DND-41 (cell line): ENCODE data around the gene SOX18.

Source experiments
- ATAC-seq: fragments of 200-7000 bp; cut with Tn5 transposase; 3 replicates; pipeline ENCODE4 v1.9.1; 2021; ENCODE audit warnings: low read depth; ENCODE audit not compliant: insufficient read depth
- DNase-seq: peaks from one replicate; pipeline ENCODE4 v3.0.0-alpha.2; 2020
- H2AFZ ChIP-seq: 2 replicates; pipeline ENCODE4 v1.6.0; 2012; ENCODE audit warnings: low read depth, low read length
- H3K27ac ChIP-seq: 2 replicates; pipeline ENCODE4 v1.5.1; 2012; ENCODE audit warnings: low read length, inconsistent platforms
- H3K27me3 ChIP-seq: fragments of 200-600 bp; sonication (generic); 2 replicates; pipeline ENCODE4 v1.6.0; 2012; ENCODE audit warnings: low read length, mild to moderate bottlenecking, inconsistent platforms; ENCODE audit not compliant: insufficient read depth, poor library complexity
- H3K36me3 ChIP-seq: 2 replicates; pipeline ENCODE4 v1.5.1; 2012; ENCODE audit warnings: low read length, inconsistent platforms; ENCODE audit not compliant: insufficient read depth
- H3K4me1 ChIP-seq: 2 replicates; pipeline ENCODE4 v1.5.1; 2012; ENCODE audit warnings: mild to moderate bottlenecking, low read length; ENCODE audit not compliant: insufficient read depth
- H3K4me2 ChIP-seq: 2 replicates; pipeline ENCODE4 v1.6.0; 2012; ENCODE audit warnings: mild to moderate bottlenecking, moderate library complexity, low read length, inconsistent platforms; ENCODE audit not compliant: insufficient read depth
- H3K4me3 ChIP-seq, 2 experiments: fragments of 200-600 bp in 1 of 2; shearing (Covaris generic) in 1 of 2; 2 replicates each; pipeline ENCODE4 v1.5.1; 2012 to 2016; ENCODE audit warnings: inconsistent platforms in 2 of 2, low read length in 2 of 2, mild to moderate bottlenecking in 2 of 2, low read depth in 1 of 2, moderate library complexity in 1 of 2
- H3K79me2 ChIP-seq: 2 replicates; pipeline ENCODE4 v1.6.0; 2012; ENCODE audit warnings: low read length, inconsistent platforms; ENCODE audit not compliant: insufficient read depth
- H3K9ac ChIP-seq: 2 replicates; pipeline ENCODE4 v1.6.0; 2012; ENCODE audit warnings: low read depth, mild to moderate bottlenecking, inconsistent platforms, low read length, moderate library complexity
- H3K9me3 ChIP-seq: 2 replicates; pipeline ENCODE4 v1.5.1; 2012; ENCODE audit warnings: low read length, moderate library complexity, mild to moderate bottlenecking, inconsistent platforms; ENCODE audit not compliant: insufficient read depth, severe bottlenecking
- H4K20me1 ChIP-seq: 2 replicates; pipeline ENCODE4 v1.6.0; 2012; ENCODE audit warnings: low read length; ENCODE audit not compliant: insufficient read depth
- CTCF ChIP-seq: IDR thresholded peaks from 2 replicates; pipeline ENCODE4 v1.5.1; 2012; ENCODE audit warnings: borderline replicate concordance, low read length, moderate library complexity, mild to moderate bottlenecking; ENCODE audit not compliant: poor library complexity, severe bottlenecking; ENCODE audit errors: extremely low read depth
- EZH2 ChIP-seq: IDR thresholded peaks from 3 replicates; pipeline ENCODE4 v1.6.1; 2012; ENCODE audit warnings: borderline replicate concordance, low read depth, mild to moderate bottlenecking, moderate library complexity, low read length, inconsistent platforms; ENCODE audit not compliant: severe bottlenecking

The SOX18 gene

GRCh38 chr20:64049060-64049877 lies at the start of gene SOX18:
SOX18 (minus strand) TSS chr20:64049639; CDS start chr20:64049516, 123 bp downstream.
- Histone ChIP-seq H3K9me3 (no peaks in the 10 kb centered on the region), H2AFZ (no peak within 1 kb of the TSS), H3K9ac (no peak within 1 kb of the TSS), H3K4me1 (no peaks in the 10 kb centered on the region), H3K27ac (no peak within 1 kb of the TSS), H3K36me3 (no peaks in the 10 kb centered on the region), H3K79me2 (no peaks in the 10 kb centered on the region), H3K4me3 (no peak within 1 kb of the TSS), H3K4me2 (no peak within 1 kb of the TSS), H3K27me3 (no peaks in the 10 kb centered on the region), H4K20me1 (no peaks in the 10 kb centered on the region)
- ATAC-seq = no peak
- no peak for DNase-seq
- no peak for TF ChIP-seq CTCF
- no peak for TF ChIP-seq EZH2

GRCh38 chr20:64098471-64099013 lies 49.1 kb upstream of the SOX18 start:
- no peak for ATAC-seq

GRCh38 chr20:64096535-64096934 lies 47.1 kb upstream of the SOX18 start:
- Histone ChIP-seq H3K9ac (no peak overlapping the region), H3K4me3 (no peak overlapping the region), H3K4me2 (no peak overlapping the region), H2AFZ (no peak overlapping the region), H3K27me3 (peaks cover 8% of the 10 kb centered on the region), H3K36me3 (no peaks in the 10 kb centered on the region), H3K79me2 (no peaks in the 10 kb centered on the region), H3K27ac (no peak overlapping the region), H3K9me3 (no peaks in the 10 kb centered on the region), H3K4me1 (no peaks in the 10 kb centered on the region), H4K20me1 (peaks cover 15% of the 10 kb centered on the region)
- TF ChIP-seq EZH2 (no peak), CTCF (no peak)
- ATAC-seq (no peak), DNase-seq (no peak)

More at GRCh38 chr20:64098471-64099013, 49.1 kb upstream of the SOX18 start:
- Histone ChIP-seq H4K20me1 (peaks cover 13% of the 10 kb centered on the region; the same call in 1 of the 2 replicates), H3K4me3 (no peak overlapping the region), H3K27ac (no peak overlapping the region), H3K4me1 (peaks cover 9% of the 10 kb centered on the region), H3K9ac (no peak overlapping the region), H2AFZ (no peak overlapping the region), H3K4me2 (no peak overlapping the region), H3K79me2 (no peaks in the 10 kb centered on the region), H3K9me3 (no peaks in the 10 kb centered on the region), H3K36me3 (no peaks in the 10 kb centered on the region), H3K27me3 (peaks cover 25% of the 10 kb centered on the region)
- DNase-seq = no peak
- TF ChIP-seq EZH2 = no peak

- Histone ChIP-seq H3K27me3 (peaks cover 2% of the 10 kb centered on the region), H3K4me2 (no peak overlapping the region), H3K4me3 (no peak overlapping the region), H3K9me3 (no peaks in the 10 kb centered on the region), H3K9ac (no peak overlapping the region), H3K79me2 (no peaks in the 10 kb centered on the region), H2AFZ (no peak overlapping the region), H3K4me1 (no peaks in the 10 kb centered on the region), H4K20me1 (peaks cover 12% of the 10 kb centered on the region), H3K27ac (no peak overlapping the region), H3K36me3 (no peaks in the 10 kb centered on the region)
- DNase-seq = no peak
- no peak for ATAC-seq
- TF ChIP-seq EZH2 (no peak), CTCF (no peak)
Measured at GRCh38 chr20:64095927-64096326, 46.5 kb upstream of the SOX18 start.
